ENCODE measurements around the gene FNIP1.
A peak's percentile ranks its signal among the peaks of the same experiment; 100 is the strongest.

FNIP1 gene

DNA sequence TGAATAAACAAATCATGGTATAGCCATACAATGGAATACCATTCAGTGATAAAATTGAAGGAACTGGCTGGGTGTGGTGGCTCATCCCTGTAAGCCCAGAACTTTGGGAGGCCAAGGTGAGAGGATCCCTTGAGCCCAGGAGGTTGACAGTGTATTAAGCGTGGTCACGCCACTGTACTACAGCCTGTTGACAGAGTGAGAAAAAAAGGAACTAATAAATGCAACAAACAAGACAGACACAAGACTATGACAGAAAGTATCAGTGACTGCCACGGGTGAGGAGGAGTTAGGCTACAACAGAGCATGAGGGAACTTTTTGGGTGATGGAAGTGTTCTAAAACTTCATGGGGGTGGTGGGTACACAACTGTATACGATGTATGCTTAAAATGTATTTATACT, 2.2 kb downstream of the FNIP1 start:
- no peak for DNase-seq (ENCODE audit: low read depth)
- H3K4me3 ChIP-seq (ENCODE audit: low read length) = peak overlapping the region; percentile 1
- TF ChIP-seq CTCF (conservative IDR thresholded peaks at IDR 0.05; ENCODE audit: low read depth, low read length) = no peak

DNA sequence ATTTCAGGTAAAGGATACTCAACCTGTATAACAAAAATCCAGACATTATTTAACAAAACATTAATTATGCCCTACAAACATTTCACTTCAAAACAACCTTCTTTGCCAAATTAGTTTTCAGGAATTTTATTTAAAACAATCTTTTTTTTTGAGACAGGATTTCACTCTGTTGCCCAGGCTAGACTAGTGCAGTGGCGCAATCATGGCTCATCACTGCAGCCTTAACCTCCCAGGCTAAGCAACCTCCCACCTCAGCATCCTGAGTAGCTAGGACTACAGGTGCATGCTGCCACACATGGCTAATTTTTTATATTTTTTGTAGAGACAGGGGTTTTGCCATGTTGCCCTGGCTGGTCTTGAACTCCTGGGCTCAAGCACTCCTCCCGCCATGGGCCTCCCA, 3.9 kb downstream of the FNIP1 start:
- no peak for TF ChIP-seq CTCF (conservative IDR thresholded peaks at IDR 0.05; ENCODE audit: low read depth, low read length)
- H3K4me3 ChIP-seq (ENCODE audit: low read length) = no peak overlapping the region
- DNase-seq (ENCODE audit: low read depth) = no peak

DNA sequence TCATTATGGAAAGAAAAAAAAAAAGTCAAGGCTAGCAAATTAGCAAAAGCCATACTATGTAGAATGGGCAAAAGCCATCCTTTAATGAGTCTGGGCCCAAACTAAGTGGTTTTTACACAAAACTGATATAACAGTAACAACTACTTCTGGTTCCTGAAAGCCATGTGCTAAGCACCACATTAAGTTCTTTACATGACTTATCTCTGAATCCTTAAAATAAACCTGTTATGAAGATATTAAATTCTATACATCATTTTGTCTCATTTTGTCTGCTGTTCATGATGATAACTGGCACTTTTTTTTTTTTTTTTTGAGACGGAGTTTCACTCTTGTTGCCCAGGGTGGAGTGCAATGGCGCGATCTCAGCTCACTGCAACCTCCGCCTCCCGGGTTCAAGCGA, 5.0 kb downstream of the FNIP1 start:
- no peak for TF ChIP-seq CTCF (conservative IDR thresholded peaks at IDR 0.05; ENCODE audit: low read depth, low read length)
- DNase-seq (ENCODE audit: low read depth) = no peak
- no peak overlapping the region for H3K4me3 ChIP-seq (ENCODE audit: low read length)

GRCh38 chr5:131790550-131790949, 6.3 kb downstream of the FNIP1 start:
- H3K4me3 ChIP-seq (ENCODE audit: low read length) = no peak overlapping the region
- DNase-seq (ENCODE audit: low read depth) = no peak
- no peak for TF ChIP-seq CTCF (conservative IDR thresholded peaks at IDR 0.05; ENCODE audit: low read depth, low read length)

DNA sequence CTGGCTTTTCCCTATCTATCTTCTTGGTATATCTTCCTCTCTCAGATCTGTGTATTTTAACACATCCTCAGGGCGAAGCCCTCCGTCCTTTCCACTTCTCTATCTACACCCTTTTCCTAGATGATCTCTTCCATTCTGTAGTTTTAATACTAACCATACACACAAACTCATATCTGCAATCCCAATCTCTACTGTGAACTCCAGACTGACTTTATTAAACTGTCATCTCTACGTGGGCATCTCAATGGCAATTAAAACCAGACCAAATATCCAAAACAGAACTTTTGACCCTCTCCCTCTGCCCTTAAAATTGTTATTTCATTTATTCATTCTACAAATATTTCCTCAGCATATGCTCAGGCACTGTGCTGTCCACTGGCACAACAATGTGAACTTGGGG, 7.1 kb downstream of the FNIP1 start:
- no peak for TF ChIP-seq CTCF (conservative IDR thresholded peaks at IDR 0.05; ENCODE audit: low read depth, low read length)
- no peak overlapping the region for H3K4me3 ChIP-seq (ENCODE audit: low read length)
- no peak for DNase-seq (ENCODE audit: low read depth)

DNA sequence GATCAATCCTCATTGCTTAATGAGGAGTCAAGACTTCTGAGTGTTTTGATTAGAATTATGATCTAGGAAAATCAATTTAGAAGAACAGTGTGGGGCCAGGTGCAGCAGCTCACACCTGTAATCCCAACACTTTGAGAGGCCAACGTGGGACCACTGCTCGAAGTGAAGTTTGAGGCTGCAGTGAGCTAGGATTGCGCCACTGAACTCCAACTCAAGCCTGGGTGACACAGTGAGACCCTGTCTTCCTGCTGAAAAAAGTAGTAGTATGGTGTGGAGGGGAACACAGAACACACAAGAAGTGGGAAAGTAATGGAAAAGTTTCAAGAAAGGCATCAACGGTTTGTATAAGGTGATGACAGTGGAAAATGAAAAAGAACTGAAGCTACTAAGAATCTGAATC, 9.1 kb downstream of the FNIP1 start:
- H3K4me3 ChIP-seq (ENCODE audit: low read length) = no peak overlapping the region
- no peak for DNase-seq (ENCODE audit: low read depth)
- TF ChIP-seq CTCF (conservative IDR thresholded peaks at IDR 0.05; ENCODE audit: low read depth, low read length) = no peak

GRCh38 chr5:131786900-131787692, 9.7 kb downstream of the FNIP1 start:
- DNase-seq (ENCODE audit: low read depth) = no peak
- no peak for TF ChIP-seq CTCF (conservative IDR thresholded peaks at IDR 0.05; ENCODE audit: low read depth, low read length)
- H3K4me3 ChIP-seq (ENCODE audit: low read length) = no peak overlapping the region

Measured in retinal pigment epithelial cell (primary cell).